Left lung (tissue), 10 donors: ENCODE data around the gene MORC4. TPM values are rescaled to one million over a fixed set of nuclear protein-coding genes. Genes with fewer than 3 reads are reported as not detected.

ENCODE experiments used
- ATAC-seq: fragments of 200-7000 bp; cut with Tn5 transposase; one replicate; pipeline ENCODE4 v1.9.1; 2020; ENCODE audit warnings: moderate library complexity
- DNase-seq, 4 donors: peaks; one replicate each; pipeline ENCODE4 v3.0.0-alpha.2; 2013 to 2020
- H3K27ac ChIP-seq, 2 donors: fragments of 200-600 bp; sonication (generic) in 1 of 2; one replicate each; pipeline versions ENCODE4 v1.5.0 to v1.8.0; 2020 to 2021
- H3K27me3 ChIP-seq, 2 donors: fragments of 200-600 bp; sonication (generic) in 1 of 2; one replicate each; pipeline versions ENCODE4 v1.5.0 to v1.8.0; 2020 to 2021
- H3K36me3 ChIP-seq, 2 donors: fragments of 200-600 bp; sonication (generic) in 1 of 2; one replicate each; pipeline versions ENCODE4 v1.5.0 to v1.8.0; 2020 to 2021
- H3K4me1 ChIP-seq, 2 donors: fragments of 200-600 bp; one replicate each; pipeline ENCODE4 v1.8.0; 2021
- H3K4me3 ChIP-seq, 2 donors: fragments of 200-600 bp; sonication (generic) in 1 of 2; one replicate each; pipeline versions ENCODE4 v1.5.0 to v1.8.0; 2020 to 2021; ENCODE audit warnings: mild to moderate bottlenecking in 1 of 2
- H3K9me3 ChIP-seq, 2 donors: fragments of 200-600 bp; sonication (generic) in 1 of 2; one replicate each; pipeline versions ENCODE4 v1.5.0 to v1.8.0; 2020 to 2021
- CTCF ChIP-seq, 2 donors: fragments of 200-600 bp; sonication (generic) in 1 of 2; IDR thresholded peaks; one replicate each; pipeline versions ENCODE4 v1.5.0 to v1.8.0; 2021; ENCODE audit warnings: antibody characterized with exemption in 2 of 2
- intact Hi-C, 2 donors: fragments of 100-400 bp; cut with DNase I; formaldehyde crosslinking; loops; one replicate each; pipeline versions ENCODE4 v1.11.2 to v1.14.2; 2022
- polyA plus RNA-seq, 6 donors: library from polyadenylated mRNA; unstranded; fragments of 120-200 nt; gene quantifications; one replicate each; pipeline ENCODE4 v1.2.1, GENCODE V29; 2013; ENCODE audit not compliant: insufficient read length in 6 of 6
- total RNA-seq, 2 donors: library from RNA; stranded (reverse); fragmentation: NEBNext Ultra II Directional; extraction: Animal tissue kit (Norgen Biotek cat#: 25700); gene quantifications; one replicate each; pipeline ENCODE4 v1.2.1, GENCODE V29; 2021
- donor health status: DM: no; HTN: yes; CAD: no.
- donor health status: DM: no; HTN: no; CAD: no.

Gene MORC4
- total and polyA plus RNA-seq, 8 donors, result 12.8 to 45.5 (median 36.6) TPM

- TF ChIP-seq CTCF (IDR thresholded peaks at IDR 0.05), result no peak
- no peaks in the 10 kb centered on the region for H3K9me3 ChIP-seq
- ATAC-seq (no peak), DNase-seq (no peak)
- intact Hi-C loops, result loop anchor here in 1 of 2 donors (10.0 kb wide), 1 partner anchor 58 kb away; no protein-coding TSS in a partner anchor
- no peaks in the 10 kb centered on the region for H3K27me3 ChIP-seq
- no peak overlapping the region for H3K27ac ChIP-seq
- no peaks in the 10 kb centered on the region for H3K36me3 ChIP-seq
- H3K4me3 ChIP-seq, result no peak overlapping the region
- no peaks in the 10 kb centered on the region for H3K4me1 ChIP-seq
Observed at GRCh38 chrX:106897259-106897658, 102.8 kb downstream of the MORC4 start.

- intact Hi-C loops, result loop anchor here in 1 of 2 donors (10.0 kb wide), 1 partner anchor 60 kb away; no protein-coding TSS in a partner anchor
- H3K27ac ChIP-seq, result no peak overlapping the region
- peak in 1 of 4 donors; percentile 45 for DNase-seq
- H3K4me3 ChIP-seq, result no peak overlapping the region
- no peaks in the 10 kb centered on the region for H3K36me3 ChIP-seq
- no peak for TF ChIP-seq CTCF (IDR thresholded peaks at IDR 0.05)
- ATAC-seq, result peak; percentile 63
- no peaks in the 10 kb centered on the region for H3K9me3 ChIP-seq
- H3K27me3 ChIP-seq, result no peaks in the 10 kb centered on the region
- no peaks in the 10 kb centered on the region for H3K4me1 ChIP-seq
Observed at GRCh38 chrX:106894978-106895452, 105.0 kb downstream of the MORC4 start.

GRCh38 chrX:106894392-106894909 lies 105.6 kb downstream of the MORC4 start:
- Histone ChIP-seq H3K9me3 (no peaks in the 10 kb centered on the region), H3K4me1 (no peaks in the 10 kb centered on the region), H3K36me3 (no peaks in the 10 kb centered on the region), H3K27ac (no peak overlapping the region), H3K4me3 (no peak overlapping the region), H3K27me3 (no peaks in the 10 kb centered on the region)
- peak; percentile 62 to 82 for TF ChIP-seq CTCF (IDR thresholded peaks at IDR 0.05)
- DNase-seq, result peak in 3 of 4 donors; percentile 38 to 63 (median 57)
- peak; percentile 94 for ATAC-seq
- intact Hi-C loops, result loop anchor here in 1 of 2 donors (10.0 kb wide), 1 partner anchor 60 kb away; no protein-coding TSS in a partner anchor

- intact Hi-C loops, result loop anchor here in 1 of 2 donors (10.0 kb wide), 1 partner anchor 63 kb away; no protein-coding TSS in a partner anchor
- Histone ChIP-seq H3K9me3 (no peaks in the 10 kb centered on the region), H3K27me3 (peaks cover 0 to 2% of the 10 kb centered on the region in 2 donors), H3K4me1 (no peaks in the 10 kb centered on the region), H3K36me3 (no peaks in the 10 kb centered on the region), H3K4me3 (no peak overlapping the region), H3K27ac (no peak overlapping the region)
- ATAC-seq (no peak), DNase-seq (no peak)
- TF ChIP-seq CTCF (IDR thresholded peaks at IDR 0.05), result no peak
Observed at GRCh38 chrX:106891762-106892460, 108.1 kb downstream of the MORC4 start.

Other genes starting within 250 kb of the MORC4 start
- gene TBC1D8B, start 197.5 kb downstream of the MORC4 start, total RNA-seq, result 10 to 100 TPM; 10.2 to 13.3 TPM
- 10 to 100 TPM in 4 of 6 donors, 1 to 10 TPM in 2; 9.6 to 12.4 (median 10.4) TPM for gene TBC1D8B, start 197.5 kb downstream of the MORC4 start, polyA plus RNA-seq
- not detected for gene RIPPLY1, start 96.9 kb downstream of the MORC4 start, total RNA-seq
- gene RIPPLY1, start 96.9 kb downstream of the MORC4 start, polyA plus RNA-seq, result under 1 TPM; 0.28 to 0.40 (median 0.36) TPM
- 1 to 10 TPM in 1 of 2 donors, under 1 TPM in 1; 0.16 to 2.9 TPM for gene CLDN2, start 79.8 kb downstream of the MORC4 start, total RNA-seq
- gene CLDN2, start 79.8 kb downstream of the MORC4 start, polyA plus RNA-seq, result 10 to 100 TPM; 33.9 to 85.8 (median 66.8) TPM
- 10 to 100 TPM; 11.8 to 17.2 TPM for gene RBM41, start 118.6 kb upstream of the MORC4 start, total RNA-seq
- 10 to 100 TPM; 18.6 to 32.2 (median 26.6) TPM for gene RBM41, start 118.6 kb upstream of the MORC4 start, polyA plus RNA-seq
- 1 to 10 TPM; 1.1 to 2.3 TPM for gene NUP62CL, start 206.2 kb upstream of the MORC4 start, total RNA-seq
- gene NUP62CL, start 206.2 kb upstream of the MORC4 start, polyA plus RNA-seq, result 1 to 10 TPM; 4.3 to 8.2 (median 6.3) TPM
- 1 to 10 TPM in 1 of 2 donors, not detected in 1; 1.2 TPM for gene DNAAF6, start 206.4 kb upstream of the MORC4 start, total RNA-seq
- gene DNAAF6, start 206.4 kb upstream of the MORC4 start, polyA plus RNA-seq, result 1 to 10 TPM in 3 of 6 donors, under 1 TPM in 3; 0.14 to 1.7 (median 0.83) TPM